WI38 (cell line): ENCODE data around the gene SCARF1.

Experiments used
- H3K4me3 ChIP-seq: 2 replicates; pipeline ENCODE4 v1.5.1; 2011; ENCODE audit warnings: low read depth, mild to moderate bottlenecking, control low read depth, low read length
- CTCF ChIP-seq: IDR thresholded peaks from 2 replicates; pipeline ENCODE4 v1.5.1; 2012; ENCODE audit warnings: low read depth, mild to moderate bottlenecking, control low read depth, low read length

The SCARF1 gene

DNA sequence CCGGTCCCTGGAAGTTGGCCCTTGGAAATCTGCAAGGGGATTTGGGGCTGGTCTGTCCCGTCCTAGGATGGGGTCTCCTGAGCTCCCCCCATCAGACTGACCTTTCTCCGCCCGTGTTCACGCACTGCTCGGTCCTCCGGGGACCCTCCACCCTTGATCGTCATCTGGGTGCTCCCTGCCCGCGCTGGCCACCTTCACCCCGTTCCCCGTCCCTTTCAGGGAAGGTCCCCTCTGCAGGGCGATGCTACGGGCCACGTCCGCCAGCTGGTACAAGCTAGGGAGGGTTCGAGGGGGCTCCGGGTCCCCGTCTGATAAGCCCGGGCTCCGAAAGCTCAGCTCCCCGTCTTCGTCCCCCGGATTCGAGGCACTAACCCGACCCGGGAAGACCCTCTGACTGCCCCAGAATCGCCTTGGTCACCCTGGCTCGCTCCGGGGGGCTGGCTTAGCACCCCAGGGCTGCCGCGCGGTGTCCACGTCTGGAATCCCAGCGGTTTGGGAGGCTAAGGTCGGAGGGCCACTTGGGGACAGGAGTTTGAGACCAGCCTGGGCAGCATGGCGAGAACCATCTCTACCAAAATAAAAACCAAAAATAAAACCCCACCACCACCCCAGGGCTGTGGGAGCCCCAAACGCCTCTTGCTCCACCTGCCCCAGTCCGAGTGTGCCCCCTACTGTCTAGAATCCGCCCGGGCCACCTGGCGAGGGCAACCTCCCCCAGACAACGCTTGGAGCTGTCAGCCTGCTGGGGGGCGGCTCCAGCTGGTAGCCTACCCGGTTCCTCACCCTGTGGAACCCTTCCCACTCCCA lies 15.8 kb downstream of the SCARF1 start:
- H3K4me3 ChIP-seq: peak overlapping the region; percentile 67
- TF ChIP-seq CTCF: peak; percentile 51

- no peak for TF ChIP-seq CTCF
- H3K4me3 ChIP-seq: peak overlapping the region; percentile 67
Measured at GRCh38 chr17:1628856-1629503, 16.6 kb downstream of the SCARF1 start.

GRCh38 chr17:1627982-1628855 lies 17.3 kb downstream of the SCARF1 start, which contains the start of gene SLC43A2:
Gene SLC43A2, minus strand, starts transcription at chr17:1628834. Its CDS starts 960 bp downstream, at chr17:1627874.
- TF ChIP-seq CTCF: no peak
- peak within 1 kb of the TSS; percentile 67 for H3K4me3 ChIP-seq

- TF ChIP-seq CTCF: no peak
- H3K4me3 ChIP-seq: peak overlapping the region; percentile 67
Measured at GRCh38 chr17:1627182-1627981, 18.1 kb downstream of the SCARF1 start.

DNA sequence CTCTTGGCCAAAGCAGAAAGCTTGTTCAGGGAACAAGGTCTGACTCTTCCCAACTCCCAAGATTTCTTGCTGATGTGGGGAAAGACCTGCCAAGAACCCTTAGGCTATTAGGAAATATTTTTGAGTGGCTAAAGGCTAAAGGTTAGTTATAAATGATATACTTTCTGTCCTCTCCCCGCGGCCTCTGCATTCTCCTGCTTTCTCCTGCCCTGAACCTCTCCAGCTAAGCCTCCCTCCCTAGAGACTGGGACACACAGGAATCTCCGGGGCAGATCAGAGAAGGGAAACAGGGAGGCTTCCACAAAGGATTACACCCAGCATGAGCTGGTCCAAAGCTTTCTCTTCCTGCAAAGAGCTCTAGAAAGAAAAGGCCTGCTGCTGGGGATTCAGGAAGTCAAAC lies 19.2 kb downstream of the SCARF1 start:
- no peak for TF ChIP-seq CTCF
- H3K4me3 ChIP-seq: no peak overlapping the region

GRCh38 chr17:1625581-1625980 lies 20.0 kb downstream of the SCARF1 start:
- no peak overlapping the region for H3K4me3 ChIP-seq
- TF ChIP-seq CTCF: no peak
